Vagina (tissue), 2 donors: ENCODE results near the gene DDX54.

Source experiments
- CTCF ChIP-seq, 3 experiments: fragments of 450-650 bp in 2 of 3; fragments of 200-600 bp in 1 of 3; sonication (generic) in 1 of 3; IDR thresholded peaks; one replicate each; pipeline ENCODE4 v1.5.1; 2017 to 2019; ENCODE audit warnings: antibody characterized with exemption in 3 of 3, mild to moderate bottlenecking in 2 of 3, moderate library complexity in 2 of 3
- POLR2A ChIP-seq, 2 donors: fragments of 450-650 bp; IDR thresholded peaks; one replicate each; pipeline ENCODE4 v1.6.1; 2017; ENCODE audit warnings: antibody characterized with exemption in 2 of 2, mild to moderate bottlenecking in 2 of 2, moderate library complexity in 2 of 2
- POLR2AphosphoS5 ChIP-seq, 2 donors: sonication (generic); formaldehyde crosslinking; IDR thresholded peaks; one replicate each; pipeline ENCODE4 v1.9.0; 2017; ENCODE audit warnings: antibody characterized with exemption in 2 of 2, mild to moderate bottlenecking in 2 of 2, low read depth in 1 of 2; ENCODE audit not compliant: insufficient read depth in 1 of 2

- TF ChIP-seq POLR2A (IDR thresholded peaks at IDR 0.05) (no peak), CTCF (IDR thresholded peaks at IDR 0.05) (no peak), POLR2AphosphoS5 (IDR thresholded peaks at IDR 0.05; ENCODE audit: insufficient read depth in 1 of 2, low read depth in 1 of 2) (no peak)
Measured at GRCh38 chr12:113159937-113160336, 25.3 kb downstream of the DDX54 start.
